K562 (cell line): ENCODE measurements around the gene RHOF. TPM values are rescaled to one million over a fixed set of nuclear protein-coding genes. Genes with fewer than 3 reads are reported as not detected.

Experiments used
- CEBPB ChIP-seq: fragments of 450-650 bp; IDR thresholded peaks from 2 replicates; pipeline ENCODE4 v1.6.1; 2016; ENCODE audit warnings: missing genetic modification characterization, missing compliant biosample characterization
- CEBPG ChIP-seq, 3 experiments: fragments of 200-800 bp in 1 of 3; sonication (Bioruptor generic) in 1 of 3; sonication (generic) in 1 of 3; formaldehyde crosslinking in 1 of 3; IDR thresholded peaks in 2 of 3; conservative IDR thresholded peaks in 1 of 3; 2 replicates each; pipeline versions ENCODE4 v1.6.1 to v1.8.0; 2016 to 2022; ENCODE audit warnings: missing compliant biosample characterization in 2 of 3, missing genetic modification characterization in 2 of 3, mild to moderate bottlenecking in 1 of 3, missing genetic modification reagents in 1 of 3
- COPS2 ChIP-seq: fragments of 450-650 bp; conservative IDR thresholded peaks from 2 replicates; pipeline ENCODE4 v1.6.1; 2016; ENCODE audit warnings: mild to moderate bottlenecking, moderate library complexity
- CTCFL ChIP-seq: IDR thresholded peaks from 2 replicates; pipeline ENCODE4 v1.6.1; 2011; ENCODE audit warnings: borderline replicate concordance, low read depth, mild to moderate bottlenecking, moderate library complexity, low read length; ENCODE audit not compliant: insufficient read depth, poor library complexity, severe bottlenecking
- DPF2 ChIP-seq: fragments of 450-650 bp; IDR thresholded peaks from 2 replicates; pipeline ENCODE4 v1.6.1; 2016
- FOS ChIP-seq: IDR thresholded peaks from 3 replicates; pipeline ENCODE4 v1.6.1; 2011; ENCODE audit not compliant: insufficient read length; ENCODE audit errors: extremely low read depth
- FOXJ3 ChIP-seq: sonication (generic); formaldehyde crosslinking; IDR thresholded peaks from 2 replicates; pipeline ENCODE4 v1.4.0; 2020; ENCODE audit warnings: mild to moderate bottlenecking, missing genetic modification reagents
- GABPB2 ChIP-seq: fragments of 250-450 bp; sonication (Bioruptor Pico); conservative IDR thresholded peaks from 2 replicates; pipeline ENCODE4 v1.5.1; 2021; ENCODE audit warnings: mild to moderate bottlenecking
- HBP1 ChIP-seq: fragments of 450-650 bp; formaldehyde crosslinking; IDR thresholded peaks from 2 replicates; pipeline ENCODE4 v1.4.0; 2022; ENCODE audit warnings: missing genetic modification characterization
- HNRNPUL1 ChIP-seq: fragments of 200-400 bp; formaldehyde crosslinking; IDR thresholded peaks from 2 replicates; pipeline ENCODE4 v1.6.1; 2017; ENCODE audit warnings: low read length
- LEF1 ChIP-seq: fragments of 450-650 bp; IDR thresholded peaks from 2 replicates; pipeline ENCODE4 v1.6.1; 2016; ENCODE audit warnings: mild to moderate bottlenecking
- MTA2 ChIP-seq: fragments of 450-650 bp; IDR thresholded peaks from 2 replicates; pipeline ENCODE4 v1.6.1; 2016; ENCODE audit warnings: low read depth
- NFXL1 ChIP-seq: fragments of 450-650 bp; formaldehyde crosslinking; IDR thresholded peaks from 2 replicates; pipeline ENCODE4 v1.4.0; 2021; ENCODE audit warnings: mild to moderate bottlenecking
- RBM25 ChIP-seq: fragments of 200-400 bp; formaldehyde crosslinking; IDR thresholded peaks from 2 replicates; pipeline ENCODE4 v1.6.1; 2018; ENCODE audit warnings: low read length, low read depth, moderate library complexity; ENCODE audit not compliant: severe bottlenecking
- RCOR1 ChIP-seq, 2 experiments: IDR thresholded peaks; 2 replicates each; pipeline ENCODE4 v1.6.1; 2012; ENCODE audit warnings: low read depth in 2 of 2, low read length in 2 of 2, borderline replicate concordance in 1 of 2, improper control_type of control experiment in 1 of 2
- RFX1 ChIP-seq: fragments of 450-650 bp; IDR thresholded peaks from 2 replicates; pipeline ENCODE4 v1.6.1; 2016; ENCODE audit warnings: mild to moderate bottlenecking, moderate library complexity
- RNF219 ChIP-seq: fragments of 250-450 bp; sonication (Bioruptor Pico); IDR thresholded peaks from 2 replicates; pipeline ENCODE4 v1.5.0; 2022; ENCODE audit warnings: mild to moderate bottlenecking
- SETDB1 ChIP-seq: IDR thresholded peaks from one replicate; pipeline ENCODE4 v1.6.1; 2012; ENCODE audit warnings: low read length, control low read depth, inconsistent platforms
- THRAP3 ChIP-seq: fragments of 450-650 bp; IDR thresholded peaks from 2 replicates; pipeline ENCODE4 v1.6.1; 2016; ENCODE audit warnings: mild to moderate bottlenecking, inconsistent platforms, borderline replicate concordance
- ZNF140 ChIP-seq: fragments of 250-450 bp; sonication (Bioruptor Pico); IDR thresholded peaks from 2 replicates; pipeline ENCODE4 v1.8.0; 2021; ENCODE audit warnings: moderate library complexity, mild to moderate bottlenecking, inconsistent platforms
- ZNF232 ChIP-seq: sonication (generic); formaldehyde crosslinking; IDR thresholded peaks from 2 replicates; pipeline ENCODE4 v1.8.0; 2022; ENCODE audit warnings: mild to moderate bottlenecking, missing genetic modification reagents
- ZNF586 ChIP-seq: fragments of 450-650 bp; formaldehyde crosslinking; conservative IDR thresholded peaks from 2 replicates; pipeline ENCODE4 v1.4.0; 2020; ENCODE audit warnings: mild to moderate bottlenecking, moderate library complexity
- ZNF717 ChIP-seq: fragments of 250-450 bp; sonication (Bioruptor Pico); IDR thresholded peaks from 2 replicates; pipeline ENCODE4 v1.5.0; 2021
- ZNF76 ChIP-seq: fragments of 250-450 bp; sonication (Bioruptor Pico); IDR thresholded peaks from 2 replicates; pipeline ENCODE4 v1.4.0; 2020; ENCODE audit warnings: mild to moderate bottlenecking, moderate library complexity, borderline replicate concordance
- polyA plus RNA-seq, 8 experiments: library from polyadenylated mRNA; depleted of rRNA in 4 of 8; stranded (reverse) in 5 of 8; unstranded in 3 of 8; fragments of >200 nt; fragmentation: Nextera tagmentation in 2 of 8; fragmentation: Illumina TruSeq in 1 of 8; extraction: Ambion mirVana in 2 of 8; extraction: Trizol in 1 of 8; gene quantifications; 2 replicates each; pipeline versions ENCODE4 v1.2.1 to v1.2.3, GENCODE V29; 2011 to 2014; ENCODE audit warnings: inconsistent platforms in 1 of 8, missing spikeins in 1 of 8
- total RNA-seq, 7 experiments: library from RNA; depleted of rRNA in 6 of 7; stranded (reverse); fragments of >200 nt in 6 of 7; fragmentation: Illumina TruSeq in 2 of 7; extraction: Trizol in 2 of 7; gene quantifications; 2 replicates each; pipeline versions ENCODE4 v1.2.1 to v1.2.3, GENCODE V29; 2011 to 2021; ENCODE audit warnings: low replicate concordance in 1 of 7

Gene RHOF
- total and polyA plus RNA-seq, 9 of the 15 experiments (the other 6 are each of a cell fraction or from before 2014, with no cell fraction given): 0.13 to 10.1 (median 4.0) TPM

GRCh38 chr12:121796855-121797751 is 3.6 kb upstream of the RHOF start (continued):
- TF ChIP-seq CTCFL: peak; percentile 56
- no peak for TF ChIP-seq RNF219 (CRISPR knock-in tag)
- TF ChIP-seq RCOR1 (IDR thresholded peaks at IDR 0.05; ENCODE audit: borderline replicate concordance in 1 of 2, low read depth in 2 of 2, low read length in 2 of 2): peak in 1 of 2 experiments; percentile 51; a peak in 1 of 4 replicates
- no peak for TF ChIP-seq LEF1
- no peak for TF ChIP-seq CEBPG (CRISPR knock-in tag; IDR thresholded peaks at IDR 0.05)
- no peak for TF ChIP-seq CEBPG (tag; conservative IDR thresholded peaks at IDR 0.05 in 1 of 2, IDR thresholded peaks at IDR 0.05 in 1 of 2)
- no peak for TF ChIP-seq FOXJ3
- TF ChIP-seq COPS2: no peak
- no peak for TF ChIP-seq DPF2
- TF ChIP-seq ZNF586 (CRISPR knock-in tag): no peak
- TF ChIP-seq MTA2: no peak
- TF ChIP-seq SETDB1: no peak
- TF ChIP-seq ZNF232 (CRISPR knock-in tag): no peak
- no peak for TF ChIP-seq THRAP3
- TF ChIP-seq CEBPB: no peak
- no peak for TF ChIP-seq ZNF717
- no peak for TF ChIP-seq ZNF76 (CRISPR knock-in tag)
- no peak for TF ChIP-seq GABPB2 (CRISPR knock-in tag)
- no peak for TF ChIP-seq RBM25
- no peak for TF ChIP-seq ZNF140
- TF ChIP-seq FOS: no peak
- TF ChIP-seq RFX1: no peak; the same call in 1 of the 2 replicates
- peak; percentile 20; the same call in 1 of the 2 replicates for TF ChIP-seq HBP1
- no peak for TF ChIP-seq NFXL1
- no peak for TF ChIP-seq HNRNPUL1
